GM12873 (cell line): ENCODE measurements around the gene EID1.

Source experiments
- TF ChIP-seq, protein P1 (sequence below): IDR thresholded peaks from 2 replicates; pipeline ENCODE4 v1.5.1; 2012; ENCODE audit warnings: low read depth, mild to moderate bottlenecking, moderate library complexity, low read length, control low read depth; ENCODE audit not compliant: insufficient read depth; ENCODE audit errors: missing control alignments

Gene EID1

DNA sequence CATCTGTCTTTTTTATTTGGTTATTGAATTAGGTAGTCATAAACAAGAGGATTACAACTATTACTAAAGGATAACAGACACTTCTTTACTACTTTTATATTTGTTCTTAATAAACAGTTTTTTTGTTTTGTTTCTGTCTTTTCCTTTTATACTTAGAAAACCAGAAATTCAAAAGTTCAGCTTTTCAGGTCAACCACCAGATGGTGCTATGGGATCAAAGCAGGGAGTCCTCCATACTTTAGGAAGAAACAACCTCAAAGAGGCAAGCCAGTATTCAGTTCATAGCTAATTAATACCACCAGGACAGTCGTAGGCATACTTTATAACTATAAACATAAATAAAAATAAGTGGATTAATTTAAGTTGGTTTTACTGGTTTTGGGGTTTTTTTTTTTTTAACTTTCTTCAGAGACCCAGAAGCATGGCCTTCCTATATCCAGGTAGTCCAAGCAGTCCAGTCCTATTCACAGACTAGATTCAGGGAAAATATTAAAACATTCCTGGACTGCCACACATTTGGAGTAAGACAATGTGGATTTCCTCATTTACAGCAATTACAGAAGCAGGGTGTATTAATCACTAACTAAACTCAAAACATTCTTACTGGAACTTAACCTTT, 16.0 kb upstream of the EID1 start:
- TF ChIP-seq, protein P1, sequence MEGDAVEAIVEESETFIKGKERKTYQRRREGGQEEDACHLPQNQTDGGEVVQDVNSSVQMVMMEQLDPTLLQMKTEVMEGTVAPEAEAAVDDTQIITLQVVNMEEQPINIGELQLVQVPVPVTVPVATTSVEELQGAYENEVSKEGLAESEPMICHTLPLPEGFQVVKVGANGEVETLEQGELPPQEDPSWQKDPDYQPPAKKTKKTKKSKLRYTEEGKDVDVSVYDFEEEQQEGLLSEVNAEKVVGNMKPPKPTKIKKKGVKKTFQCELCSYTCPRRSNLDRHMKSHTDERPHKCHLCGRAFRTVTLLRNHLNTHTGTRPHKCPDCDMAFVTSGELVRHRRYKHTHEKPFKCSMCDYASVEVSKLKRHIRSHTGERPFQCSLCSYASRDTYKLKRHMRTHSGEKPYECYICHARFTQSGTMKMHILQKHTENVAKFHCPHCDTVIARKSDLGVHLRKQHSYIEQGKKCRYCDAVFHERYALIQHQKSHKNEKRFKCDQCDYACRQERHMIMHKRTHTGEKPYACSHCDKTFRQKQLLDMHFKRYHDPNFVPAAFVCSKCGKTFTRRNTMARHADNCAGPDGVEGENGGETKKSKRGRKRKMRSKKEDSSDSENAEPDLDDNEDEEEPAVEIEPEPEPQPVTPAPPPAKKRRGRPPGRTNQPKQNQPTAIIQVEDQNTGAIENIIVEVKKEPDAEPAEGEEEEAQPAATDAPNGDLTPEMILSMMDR: peak; percentile 69

DNA sequence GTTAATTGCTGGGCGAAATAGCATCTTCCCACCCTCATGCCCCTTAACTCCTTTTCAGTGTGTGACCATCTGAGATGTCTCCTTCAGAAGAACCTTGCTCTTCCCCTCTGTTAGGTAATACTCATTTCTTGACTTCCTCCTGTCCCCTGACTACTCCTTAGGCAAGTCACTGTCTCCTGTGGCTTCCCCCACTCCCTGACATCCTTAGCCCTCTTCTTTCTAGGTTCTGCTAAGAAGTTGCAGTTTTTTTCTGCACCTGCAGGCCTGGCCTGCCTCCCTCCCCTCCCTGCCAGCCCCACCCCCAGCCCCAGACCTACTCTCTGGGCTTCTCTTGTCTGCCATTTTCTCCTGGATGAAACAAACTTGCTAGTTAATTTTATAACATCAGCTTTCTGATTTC, 15.2 kb upstream of the EID1 start:
- TF ChIP-seq, protein P1: no peak

DNA sequence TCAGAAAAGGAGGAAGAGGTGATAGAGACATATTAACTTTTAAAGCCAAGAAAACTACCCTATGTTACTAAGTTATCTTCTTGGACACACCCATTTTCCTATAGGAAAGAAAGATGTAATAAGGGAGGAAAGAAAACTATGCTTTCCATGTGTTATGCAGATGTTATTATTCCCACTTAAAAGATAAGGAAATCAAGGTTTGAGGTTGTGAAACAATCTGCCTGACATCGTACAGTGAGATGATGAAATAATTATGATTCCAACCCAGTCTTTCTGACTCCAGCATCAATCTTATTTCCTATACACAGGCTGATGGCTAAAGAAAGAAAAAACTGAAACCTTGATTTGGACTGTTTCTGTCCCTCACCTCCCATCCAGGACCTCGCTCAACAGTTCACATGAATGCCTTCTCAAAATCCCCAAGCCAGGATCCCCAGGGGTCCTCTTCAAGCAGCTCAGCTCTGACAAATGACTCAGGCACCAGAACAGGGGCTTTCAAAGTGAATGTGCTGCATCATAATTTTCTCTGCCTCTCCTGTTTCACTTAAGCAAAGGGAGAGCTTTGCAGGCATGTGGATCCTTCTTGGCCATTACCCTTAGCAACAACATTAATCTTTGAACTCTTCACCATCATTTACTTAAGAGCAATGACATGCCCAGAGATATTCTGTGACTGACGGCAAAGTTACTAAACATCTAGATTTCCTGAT, 12.4 kb upstream of the EID1 start:
- TF ChIP-seq, protein P1: no peak

DNA sequence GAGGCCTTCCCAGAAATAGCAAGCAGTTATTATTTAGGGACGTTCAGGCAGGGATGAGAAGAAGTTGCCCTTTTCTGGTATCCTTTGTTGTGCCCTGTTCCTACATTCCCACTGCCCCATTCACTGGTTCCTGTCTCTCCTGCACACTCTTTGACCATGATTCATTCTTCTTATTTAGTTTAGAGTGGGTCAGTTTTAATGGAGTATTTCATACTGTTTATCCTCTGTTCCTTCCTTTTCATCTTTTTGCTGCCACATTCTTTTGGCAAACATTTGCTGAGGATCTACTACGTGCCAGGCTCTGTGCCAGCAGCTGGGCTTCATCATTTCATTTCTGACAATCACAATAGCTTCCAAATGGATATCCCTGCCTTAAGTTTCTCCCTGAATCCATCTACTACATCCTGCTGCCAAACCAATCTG, 11.8 kb upstream of the EID1 start:
- TF ChIP-seq, protein P1: no peak

DNA sequence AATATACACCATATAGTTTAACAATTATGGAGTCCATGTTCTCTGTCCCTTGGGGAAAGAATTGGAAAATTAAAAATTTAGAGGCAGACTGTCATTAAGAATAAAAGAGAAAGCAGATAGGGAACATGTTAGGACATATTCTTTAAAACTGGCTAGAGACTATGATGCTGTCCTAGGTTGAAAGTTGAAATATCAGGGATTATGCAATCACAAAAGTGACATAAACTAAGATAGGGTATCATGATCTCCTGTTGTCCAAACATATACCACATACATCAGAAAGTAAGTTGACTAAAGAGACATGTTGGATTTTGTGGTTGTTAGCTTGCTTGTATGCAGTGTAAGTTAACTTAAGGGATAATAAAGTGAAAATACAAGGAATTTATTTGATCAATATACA, 9.9 kb upstream of the EID1 start:
- TF ChIP-seq, protein P1: no peak

DNA sequence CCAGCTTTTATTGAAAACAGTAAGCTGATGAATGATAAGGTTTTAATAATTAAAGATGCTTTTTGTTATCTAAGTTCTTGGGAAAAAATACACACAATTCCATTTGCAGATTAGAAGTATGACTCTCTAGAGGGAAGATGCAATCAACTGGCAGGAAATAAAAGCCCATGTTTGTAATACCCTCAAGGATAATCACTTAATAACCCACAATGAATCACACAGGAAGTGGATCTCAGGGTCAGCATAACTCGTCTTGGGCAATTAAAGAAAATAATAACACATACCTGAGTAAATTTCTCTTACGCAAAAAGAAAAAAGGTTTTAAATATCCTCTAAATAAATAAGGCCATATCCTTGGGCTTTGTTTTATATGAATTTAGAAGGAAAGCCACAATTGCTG, 9.4 kb upstream of the EID1 start:
- TF ChIP-seq, protein P1: no peak

DNA sequence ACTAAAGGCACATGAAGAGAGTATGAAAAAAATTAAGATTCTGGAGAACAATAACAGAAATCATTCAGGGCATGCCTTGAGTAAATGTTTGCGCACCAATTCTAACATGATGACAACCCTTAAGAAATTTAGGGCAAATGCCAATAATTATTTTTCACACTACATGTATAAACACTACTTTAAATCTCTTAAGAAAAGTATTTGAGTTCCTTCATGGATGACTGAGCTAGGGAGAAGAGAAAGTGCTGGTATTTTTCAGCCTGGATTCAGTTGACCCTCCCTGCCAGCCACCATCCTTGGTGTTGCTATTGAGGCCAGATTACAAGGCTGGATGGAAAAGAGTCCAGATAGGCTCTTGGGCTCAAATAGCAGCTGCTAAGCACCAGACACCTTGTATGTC, 8.0 kb upstream of the EID1 start:
- TF ChIP-seq, protein P1: no peak
